Brain microvascular endothelial cell (primary cell): ENCODE results near the gene FCF1.

Experiments used
- DNase-seq: peaks from one replicate; pipeline ENCODE4 v3.0.0-alpha.2; 2020
- H3K27ac ChIP-seq: fragments of 250-450 bp; sonication (Bioruptor Pico); 2 replicates; pipeline ENCODE4 v1.5.1; 2020; ENCODE audit warnings: mild to moderate bottlenecking, moderate library complexity
- H3K27me3 ChIP-seq: fragments of 250-450 bp; sonication (Bioruptor Pico); replicated peaks from 2 replicates; pipeline ENCODE4 v1.5.1; 2020; ENCODE audit warnings: mild to moderate bottlenecking
- H3K36me3 ChIP-seq: fragments of 250-450 bp; sonication (Bioruptor Pico); replicated peaks from 2 replicates; pipeline ENCODE4 v1.5.1; 2020; ENCODE audit warnings: mild to moderate bottlenecking
- H3K4me3 ChIP-seq: 2 replicates; pipeline ENCODE4 v1.5.1; 2011; ENCODE audit warnings: low read depth, mild to moderate bottlenecking, control low read depth, low read length, moderate library complexity
- CTCF ChIP-seq: IDR thresholded peaks from 2 replicates; pipeline ENCODE4 v1.5.1; 2011; ENCODE audit warnings: low read depth, mild to moderate bottlenecking, moderate library complexity, low read length, control low read depth, inconsistent platforms; ENCODE audit errors: missing control alignments
- in situ Hi-C: cut with HindIII; loops from 2 replicates; pipeline ENCODE4 v1.10.0; 2017; ENCODE audit warnings: low sequenced_read_pairs, low pct_ligation_motif_present

The FCF1 gene

GRCh38 chr14:74698465-74698864 is 14.5 kb upstream of the FCF1 start:
- no peak for TF ChIP-seq CTCF
- Histone ChIP-seq H3K27ac (no peak overlapping the region), H3K27me3 (no peaks in the 10 kb centered on the region), H3K4me3 (no peak overlapping the region), H3K36me3 (no peaks in the 10 kb centered on the region)
- in situ Hi-C loops, result no loop called here
- DNase-seq, result no peak

- peaks cover 2% of the 10 kb centered on the region for H3K36me3 ChIP-seq
- in situ Hi-C loops, result no loop called here
- no peak overlapping the region for H3K27ac ChIP-seq
Measured at GRCh38 chr14:74702293-74702692, 10.7 kb upstream of the FCF1 start.

GRCh38 chr14:74703043-74703442 is 9.9 kb upstream of the FCF1 start:
- Histone ChIP-seq H3K27ac (no peak overlapping the region), H3K36me3 (peaks cover 2% of the 10 kb centered on the region), H3K4me3 (no peak overlapping the region), H3K27me3 (no peaks in the 10 kb centered on the region)
- in situ Hi-C loops, result no loop called here
- no peak for TF ChIP-seq CTCF
- no peak for DNase-seq

More at GRCh38 chr14:74702293-74702692, 10.7 kb upstream of the FCF1 start:
- no peak for DNase-seq
- no peaks in the 10 kb centered on the region for H3K27me3 ChIP-seq
- no peak for TF ChIP-seq CTCF
- no peak overlapping the region for H3K4me3 ChIP-seq

GRCh38 chr14:74704656-74705055 is 8.3 kb upstream of the FCF1 start:
- H3K36me3 ChIP-seq, result peaks cover 2% of the 10 kb centered on the region
- H3K27me3 ChIP-seq, result no peaks in the 10 kb centered on the region
- no peak overlapping the region for H3K4me3 ChIP-seq
- no peak overlapping the region for H3K27ac ChIP-seq
- no peak for DNase-seq
- in situ Hi-C loops, result no loop called here
- TF ChIP-seq CTCF, result no peak

GRCh38 chr14:74705613-74706500 is 7.1 kb upstream of the FCF1 start:
- no peak for DNase-seq
- Histone ChIP-seq H3K27me3 (no peaks in the 10 kb centered on the region), H3K36me3 (peaks cover 2% of the 10 kb centered on the region), H3K4me3 (no peak overlapping the region), H3K27ac (no peak overlapping the region)
- in situ Hi-C loops, result no loop called here
- TF ChIP-seq CTCF, result no peak

- TF ChIP-seq CTCF, result no peak
- in situ Hi-C loops, result no loop called here
Measured at GRCh38 chr14:74710480-74710879, 2.5 kb upstream of the FCF1 start.

More at GRCh38 chr14:74710480-74710879, 2.5 kb upstream of the FCF1 start:
- Histone ChIP-seq H3K4me3 (no peak overlapping the region), H3K27ac (no peak overlapping the region), H3K27me3 (no peaks in the 10 kb centered on the region), H3K36me3 (peaks cover 2% of the 10 kb centered on the region)
- DNase-seq, result no peak
